Stimulated activated CD8-positive, alpha-beta memory T cell treated with anti-CD3 and anti-CD28 coated beads, Interleukin-12 subunit alpha, Interleukin-12 subunit beta, amount 100 ng/mL, for 24 hours (primary cell): ENCODE measurements around the gene SLC2A13.
"Not testable (repeated sequence)": the region's sequence is repeated elsewhere in the genome, so short reads cannot be mapped to it uniquely, and the experiment has no call there.

Source experiments
- DNase-seq: peaks from one replicate; pipeline ENCODE4 v3.0.0-alpha.2; 2020; ENCODE audit errors: extremely low read depth

Gene SLC2A13

GRCh38 chr12:40105265-40105514 lies 691 bp downstream of the SLC2A13 start:
- no peak for DNase-seq

DNA sequence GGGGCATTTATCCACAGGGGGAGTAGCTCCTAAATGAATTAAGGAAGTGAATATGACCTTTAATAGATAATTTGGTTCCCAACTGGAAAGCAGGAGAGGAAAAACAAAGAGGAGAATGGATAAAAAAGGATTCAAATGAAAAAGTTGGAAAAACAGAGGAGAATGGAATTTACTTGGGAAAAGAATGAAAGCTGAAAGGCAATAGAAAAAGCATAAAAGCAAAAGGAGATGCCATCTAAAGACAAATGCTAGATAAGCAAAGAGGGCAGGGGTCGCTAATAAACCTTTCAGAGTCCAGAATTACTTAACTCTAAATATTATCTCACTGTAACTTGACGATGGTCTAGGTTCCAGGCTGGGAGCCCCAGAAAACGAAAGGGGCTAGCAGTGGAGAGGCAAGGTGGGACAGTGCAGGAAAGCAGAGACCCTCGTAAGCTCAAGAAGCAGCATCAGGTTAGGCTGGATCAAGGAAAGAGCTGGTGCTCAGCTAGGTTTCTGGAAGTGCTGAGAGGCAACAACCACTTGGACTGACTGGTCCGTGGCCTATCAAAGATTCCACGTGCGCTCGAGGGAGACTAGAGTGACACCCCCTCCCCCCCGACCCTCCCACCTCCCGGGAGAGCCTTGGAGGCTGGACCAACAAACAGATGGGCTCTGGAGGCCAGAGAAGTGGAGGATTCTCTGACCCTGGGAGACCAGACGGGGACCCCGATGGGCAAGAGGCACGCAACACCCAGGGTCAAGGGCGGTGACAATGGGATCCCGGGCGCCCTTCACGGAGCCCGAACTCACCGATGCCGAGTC lies 1.2 kb downstream of the SLC2A13 start:
- DNase-seq: no peak

GRCh38 chr12:40103043-40103442 lies 2.8 kb downstream of the SLC2A13 start:
- DNase-seq: no peak

GRCh38 chr12:40101747-40102146 lies 4.1 kb downstream of the SLC2A13 start:
- DNase-seq: no peak

DNA sequence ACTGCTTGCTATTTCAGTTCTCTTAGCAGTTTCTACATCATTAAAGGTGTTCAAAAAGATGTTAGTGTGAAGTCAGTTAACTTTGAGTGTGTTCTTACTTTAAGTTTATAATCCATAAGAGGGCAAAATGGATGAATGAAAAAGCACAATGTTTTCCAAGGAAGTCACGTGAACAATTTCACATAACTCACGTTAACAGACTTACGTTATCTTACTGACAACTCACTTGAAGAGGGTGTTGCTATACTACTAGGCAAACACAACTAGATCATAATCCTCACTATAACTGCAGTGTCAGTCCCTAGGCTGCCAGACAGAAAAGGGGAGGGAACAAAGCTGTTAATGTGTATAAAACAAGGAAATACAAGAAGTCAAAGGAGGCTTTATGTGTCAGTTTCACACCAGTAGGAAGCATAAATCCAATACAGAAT lies 6.4 kb downstream of the SLC2A13 start:
- DNase-seq: no peak

DNA sequence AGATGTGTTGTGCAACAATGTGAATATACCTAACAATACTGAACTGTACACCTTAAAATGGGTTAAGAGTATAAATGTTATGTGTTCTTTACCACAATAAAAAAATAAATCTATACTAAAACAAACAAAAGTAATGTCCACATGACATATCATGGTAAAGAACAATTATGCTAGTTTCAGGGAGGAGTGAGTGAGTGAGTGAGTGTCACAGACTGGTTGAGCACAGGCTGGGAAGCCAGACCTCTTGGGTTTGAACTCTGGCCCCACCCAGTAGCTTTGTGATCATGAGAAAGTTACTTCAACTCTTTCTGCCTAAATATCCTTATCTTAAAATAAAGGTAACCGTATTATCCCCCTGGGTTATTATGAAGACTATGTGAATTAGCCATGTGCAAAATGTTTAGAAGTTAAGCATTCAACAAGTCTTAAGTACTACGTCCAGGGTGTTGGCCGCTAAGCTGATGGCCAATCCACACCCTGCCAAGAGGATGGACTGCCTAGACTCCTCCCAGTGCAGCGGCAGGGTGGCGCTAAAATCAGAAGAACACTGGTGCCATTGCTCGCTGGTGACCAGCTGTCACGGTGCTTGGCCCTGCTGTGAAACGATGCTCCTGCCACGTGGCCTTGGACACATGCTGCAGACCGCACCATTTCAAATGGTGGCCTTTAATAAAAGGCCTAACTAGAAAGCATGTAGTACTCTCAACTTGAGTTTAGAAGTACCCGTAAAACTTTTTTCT lies 7.3 kb downstream of the SLC2A13 start:
- DNase-seq: no peak

- DNase-seq: no peak
Observed at GRCh38 chr12:40093512-40093911, 12.4 kb downstream of the SLC2A13 start.

DNA sequence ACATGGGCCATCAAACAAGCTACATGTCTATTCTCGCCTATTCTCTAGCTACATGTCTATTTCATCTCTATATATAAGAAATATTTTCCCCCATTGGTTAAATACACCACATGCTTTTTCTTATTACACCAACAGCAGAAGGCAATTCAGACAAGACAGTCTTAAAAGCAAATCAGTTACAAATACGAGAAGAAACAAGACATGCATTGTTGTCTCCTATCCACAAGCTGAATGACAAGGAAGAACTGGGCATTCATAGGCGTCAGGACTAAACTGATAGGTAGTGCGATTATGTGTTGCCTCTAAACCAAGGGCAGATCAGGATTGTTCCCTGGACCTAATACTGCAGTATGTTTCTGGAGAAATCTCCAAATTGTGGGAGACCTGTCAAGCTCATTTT lies 19.4 kb downstream of the SLC2A13 start:
- DNase-seq: no peak

- DNase-seq: no peak
Observed at GRCh38 chr12:40078266-40078665, 27.6 kb downstream of the SLC2A13 start.

- no peak for DNase-seq
Observed at GRCh38 chr12:40075458-40075857, 30.4 kb downstream of the SLC2A13 start.

DNA sequence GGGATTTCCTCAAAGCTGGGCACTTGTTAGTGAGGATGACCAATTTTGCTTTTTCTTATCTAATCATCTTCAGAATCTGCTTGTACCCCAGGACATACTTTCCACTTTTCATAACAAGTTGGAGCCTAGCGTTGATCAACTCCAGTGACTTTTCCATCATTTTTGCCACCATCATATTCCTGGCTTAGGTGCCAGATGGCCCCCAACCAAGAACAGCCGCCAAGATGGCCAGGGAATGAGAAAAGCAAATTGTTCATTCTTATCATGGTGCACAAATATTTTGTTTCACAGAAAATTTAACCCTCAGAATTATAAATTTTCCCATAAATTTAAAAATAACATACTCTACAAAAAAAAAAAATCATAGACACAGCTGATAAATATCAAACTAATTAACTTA lies 37.5 kb downstream of the SLC2A13 start:
- no peak for DNase-seq

DNA sequence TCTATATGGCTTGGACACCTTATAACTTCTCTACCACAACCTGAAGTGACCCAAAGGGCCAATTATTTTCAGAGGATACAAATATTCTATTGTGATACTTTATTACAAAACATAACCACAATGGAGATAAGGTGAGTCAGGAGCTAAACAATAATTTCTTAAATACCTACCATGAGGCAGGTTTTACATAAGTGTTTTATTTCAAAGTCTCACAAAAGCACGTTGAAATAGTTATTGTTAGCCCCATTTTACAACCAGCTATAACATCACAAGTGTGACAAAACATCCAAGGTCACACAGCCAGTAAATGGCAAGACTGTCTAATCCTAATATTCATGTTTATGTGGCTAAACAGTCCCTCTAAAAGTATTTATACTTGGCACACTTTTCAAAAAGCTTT lies 40.2 kb downstream of the SLC2A13 start:
- no peak for DNase-seq

GRCh38 chr12:40063414-40063813 lies 42.5 kb downstream of the SLC2A13 start:
- no peak for DNase-seq

DNA sequence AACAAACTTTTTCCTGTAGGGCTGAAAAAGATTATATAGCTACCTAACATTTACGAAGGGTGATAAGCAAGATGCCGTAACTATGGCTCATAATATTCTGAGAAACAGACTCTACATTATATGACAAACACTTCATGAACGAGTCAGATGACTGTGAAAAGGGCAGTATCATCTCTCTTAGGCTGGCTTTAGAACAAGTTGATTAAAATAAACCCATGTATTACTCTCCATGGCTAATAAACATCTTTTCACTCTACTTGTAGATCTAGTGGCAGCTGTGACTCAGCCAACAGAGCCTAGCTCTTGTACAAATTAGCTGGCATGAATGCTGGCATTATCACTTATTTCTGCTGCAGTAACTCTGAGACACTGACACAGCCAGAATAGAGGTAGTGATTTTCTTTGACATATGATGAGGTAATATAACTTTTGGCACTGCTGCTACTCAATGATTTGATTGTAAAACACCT lies 47.1 kb downstream of the SLC2A13 start:
- DNase-seq: no peak

DNA sequence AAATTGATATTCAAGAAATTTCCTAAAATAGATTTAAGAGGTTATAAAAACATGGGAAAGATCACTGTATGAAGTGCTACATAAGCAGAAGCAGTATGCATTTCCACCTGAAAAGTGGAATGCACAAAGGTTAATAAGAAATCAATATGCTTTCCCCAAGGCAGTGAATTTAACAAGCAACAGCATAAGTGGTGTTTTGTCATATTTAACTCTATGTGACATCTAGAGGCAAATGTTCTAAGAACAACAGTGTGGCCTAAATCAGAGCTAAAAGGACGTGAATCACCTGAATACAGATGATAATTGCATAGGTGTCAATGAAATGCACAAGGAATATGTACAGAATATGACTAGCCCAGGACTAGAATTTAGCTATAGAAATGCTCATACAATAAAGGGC lies 49.5 kb downstream of the SLC2A13 start:
- DNase-seq: no peak

GRCh38 chr12:40055776-40056175 lies 50.1 kb downstream of the SLC2A13 start:
- no peak for DNase-seq

- DNase-seq: no peak
Observed at GRCh38 chr12:40055228-40055579, 50.7 kb downstream of the SLC2A13 start.

DNA sequence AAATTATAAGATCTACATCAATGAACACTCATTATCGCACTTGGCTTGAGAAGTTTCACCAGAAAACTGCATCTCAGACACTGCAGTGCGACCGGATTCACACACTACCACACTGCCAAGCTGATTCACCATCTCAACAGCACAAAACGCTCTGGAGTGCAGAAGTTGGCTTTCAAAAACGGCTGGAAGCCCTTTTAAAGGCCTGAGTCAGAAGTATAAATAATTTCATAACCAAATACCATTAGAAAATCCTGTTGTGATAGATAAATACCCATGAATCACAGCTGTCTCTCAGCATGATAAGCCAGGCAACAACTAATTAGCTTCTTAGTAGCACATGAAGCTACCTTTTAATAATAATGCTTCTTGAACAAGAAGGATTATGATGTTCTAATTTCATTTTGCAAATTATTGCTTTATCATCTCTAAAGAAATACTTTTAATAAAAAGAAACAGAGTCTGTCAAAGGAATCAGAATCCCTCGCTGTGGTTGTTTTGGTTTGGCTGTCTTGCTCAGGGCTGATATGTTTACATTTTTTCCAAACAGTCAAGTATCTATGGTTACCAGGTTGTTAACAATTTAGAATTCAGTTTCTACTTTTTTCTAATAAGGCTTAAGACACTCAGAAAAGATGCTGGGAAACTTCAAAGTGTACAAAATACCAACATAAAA lies 51.2 kb downstream of the SLC2A13 start:
- DNase-seq: no peak

GRCh38 chr12:40049268-40049667 lies 56.6 kb downstream of the SLC2A13 start:
- no peak for DNase-seq

DNA sequence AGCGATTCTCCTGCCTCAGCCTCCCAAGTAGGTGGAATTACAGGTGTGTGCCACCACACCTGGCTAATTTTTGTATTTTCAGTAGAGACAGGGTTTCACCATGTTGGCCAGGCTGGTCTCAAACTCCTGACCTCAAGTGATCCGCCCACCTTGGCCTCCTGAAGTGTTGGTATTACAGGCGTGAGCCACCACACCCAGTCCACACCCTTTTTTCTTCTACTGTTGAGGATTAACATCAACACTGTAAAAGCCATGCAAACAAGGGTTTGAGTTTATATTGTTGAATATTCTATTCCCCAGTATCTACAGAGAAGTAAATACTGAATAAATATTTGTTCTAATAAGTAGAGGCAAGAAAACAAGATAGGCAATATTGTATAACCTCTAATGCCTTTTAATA lies 58.9 kb downstream of the SLC2A13 start:
- DNase-seq: not testable (repeated sequence)

GRCh38 chr12:40045656-40046055 lies 60.2 kb downstream of the SLC2A13 start:
- no peak for DNase-seq

- no peak for DNase-seq
Observed at GRCh38 chr12:40044396-40044795, 61.5 kb downstream of the SLC2A13 start.

GRCh38 chr12:40039598-40039997 lies 66.3 kb downstream of the SLC2A13 start:
- DNase-seq: no peak
